Keratinocyte (primary cell): ENCODE data around the gene HMGXB3.

ENCODE experiments used
- EZH2 ChIP-seq: IDR thresholded peaks from one replicate; pipeline ENCODE4 v1.6.1; 2012; ENCODE audit warnings: inconsistent platforms, mild to moderate bottlenecking, low read length, moderate library complexity
- TF ChIP-seq, protein P1 (sequence below), 3 experiments: IDR thresholded peaks in 1 of 3; conservative IDR thresholded peaks in 1 of 3; optimal IDR thresholded peaks in 1 of 3; 2 replicates in 2 of 3; 3 replicates in 1 of 3; pipeline versions ENCODE3 to v1.5.1; 2011; ENCODE audit warnings: low read length in 3 of 3, mild to moderate bottlenecking in 3 of 3, moderate library complexity in 2 of 3, control low read depth in 1 of 3, inconsistent platforms in 1 of 3; ENCODE audit not compliant: insufficient read depth in 2 of 3; ENCODE audit errors: extremely low read depth in 1 of 3

DNA sequence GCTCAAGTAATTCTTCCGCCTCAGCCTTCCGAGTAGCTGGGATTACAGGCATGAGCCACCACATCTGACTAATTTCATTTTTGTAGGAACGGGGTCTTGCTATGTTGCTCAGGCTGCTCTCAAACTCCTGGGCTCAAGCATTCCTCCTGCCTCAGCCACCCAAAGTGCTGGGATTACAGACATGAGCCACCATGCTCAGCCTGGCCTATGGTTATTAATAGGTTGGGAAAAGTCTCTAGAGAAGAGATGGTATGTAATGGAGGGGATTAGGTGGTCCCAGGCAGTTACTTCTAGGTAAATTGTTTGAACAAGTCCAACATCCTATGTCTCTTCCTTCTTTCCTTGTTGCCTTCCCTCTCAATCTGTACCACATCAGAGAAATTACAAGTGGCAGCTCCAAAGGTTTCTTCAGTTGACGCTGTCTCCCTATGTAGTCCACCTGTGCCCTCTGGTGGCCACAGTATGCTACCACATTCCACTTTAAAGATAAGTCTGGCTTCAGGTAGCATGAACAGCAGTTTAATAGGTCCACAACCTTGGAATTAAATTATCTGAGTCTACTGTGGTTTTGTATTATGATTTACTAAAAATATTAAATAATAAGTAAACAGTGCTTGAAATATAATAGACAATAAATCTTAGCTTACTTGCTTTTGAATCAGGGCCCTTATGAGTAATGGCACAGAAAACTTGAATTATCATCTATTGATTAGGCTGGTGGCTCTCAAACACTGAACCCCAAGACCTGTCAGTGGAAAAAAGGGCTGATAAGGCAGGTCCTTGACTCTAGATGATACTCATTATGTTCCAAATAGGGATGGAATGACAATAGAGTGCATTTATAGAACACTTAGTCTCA is 9.8 kb upstream of the HMGXB3 start:
- TF ChIP-seq, protein P1, sequence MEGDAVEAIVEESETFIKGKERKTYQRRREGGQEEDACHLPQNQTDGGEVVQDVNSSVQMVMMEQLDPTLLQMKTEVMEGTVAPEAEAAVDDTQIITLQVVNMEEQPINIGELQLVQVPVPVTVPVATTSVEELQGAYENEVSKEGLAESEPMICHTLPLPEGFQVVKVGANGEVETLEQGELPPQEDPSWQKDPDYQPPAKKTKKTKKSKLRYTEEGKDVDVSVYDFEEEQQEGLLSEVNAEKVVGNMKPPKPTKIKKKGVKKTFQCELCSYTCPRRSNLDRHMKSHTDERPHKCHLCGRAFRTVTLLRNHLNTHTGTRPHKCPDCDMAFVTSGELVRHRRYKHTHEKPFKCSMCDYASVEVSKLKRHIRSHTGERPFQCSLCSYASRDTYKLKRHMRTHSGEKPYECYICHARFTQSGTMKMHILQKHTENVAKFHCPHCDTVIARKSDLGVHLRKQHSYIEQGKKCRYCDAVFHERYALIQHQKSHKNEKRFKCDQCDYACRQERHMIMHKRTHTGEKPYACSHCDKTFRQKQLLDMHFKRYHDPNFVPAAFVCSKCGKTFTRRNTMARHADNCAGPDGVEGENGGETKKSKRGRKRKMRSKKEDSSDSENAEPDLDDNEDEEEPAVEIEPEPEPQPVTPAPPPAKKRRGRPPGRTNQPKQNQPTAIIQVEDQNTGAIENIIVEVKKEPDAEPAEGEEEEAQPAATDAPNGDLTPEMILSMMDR (optimal IDR thresholded peaks at IDR 0.05 in 1 of 3, IDR thresholded peaks at IDR 0.05 in 1 of 3, conservative IDR thresholded peaks at IDR 0.05 in 1 of 3; ENCODE audit: extremely low read depth in 1 of 3, insufficient read depth in 2 of 3, low read length in 3 of 3), result peak; percentile 78 to 91 (median 87)
- no peak for TF ChIP-seq EZH2
